ENCODE data around the gene LMAN2.

The LMAN2 gene, protein sequence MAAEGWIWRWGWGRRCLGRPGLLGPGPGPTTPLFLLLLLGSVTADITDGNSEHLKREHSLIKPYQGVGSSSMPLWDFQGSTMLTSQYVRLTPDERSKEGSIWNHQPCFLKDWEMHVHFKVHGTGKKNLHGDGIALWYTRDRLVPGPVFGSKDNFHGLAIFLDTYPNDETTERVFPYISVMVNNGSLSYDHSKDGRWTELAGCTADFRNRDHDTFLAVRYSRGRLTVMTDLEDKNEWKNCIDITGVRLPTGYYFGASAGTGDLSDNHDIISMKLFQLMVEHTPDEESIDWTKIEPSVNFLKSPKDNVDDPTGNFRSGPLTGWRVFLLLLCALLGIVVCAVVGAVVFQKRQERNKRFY

DNA sequence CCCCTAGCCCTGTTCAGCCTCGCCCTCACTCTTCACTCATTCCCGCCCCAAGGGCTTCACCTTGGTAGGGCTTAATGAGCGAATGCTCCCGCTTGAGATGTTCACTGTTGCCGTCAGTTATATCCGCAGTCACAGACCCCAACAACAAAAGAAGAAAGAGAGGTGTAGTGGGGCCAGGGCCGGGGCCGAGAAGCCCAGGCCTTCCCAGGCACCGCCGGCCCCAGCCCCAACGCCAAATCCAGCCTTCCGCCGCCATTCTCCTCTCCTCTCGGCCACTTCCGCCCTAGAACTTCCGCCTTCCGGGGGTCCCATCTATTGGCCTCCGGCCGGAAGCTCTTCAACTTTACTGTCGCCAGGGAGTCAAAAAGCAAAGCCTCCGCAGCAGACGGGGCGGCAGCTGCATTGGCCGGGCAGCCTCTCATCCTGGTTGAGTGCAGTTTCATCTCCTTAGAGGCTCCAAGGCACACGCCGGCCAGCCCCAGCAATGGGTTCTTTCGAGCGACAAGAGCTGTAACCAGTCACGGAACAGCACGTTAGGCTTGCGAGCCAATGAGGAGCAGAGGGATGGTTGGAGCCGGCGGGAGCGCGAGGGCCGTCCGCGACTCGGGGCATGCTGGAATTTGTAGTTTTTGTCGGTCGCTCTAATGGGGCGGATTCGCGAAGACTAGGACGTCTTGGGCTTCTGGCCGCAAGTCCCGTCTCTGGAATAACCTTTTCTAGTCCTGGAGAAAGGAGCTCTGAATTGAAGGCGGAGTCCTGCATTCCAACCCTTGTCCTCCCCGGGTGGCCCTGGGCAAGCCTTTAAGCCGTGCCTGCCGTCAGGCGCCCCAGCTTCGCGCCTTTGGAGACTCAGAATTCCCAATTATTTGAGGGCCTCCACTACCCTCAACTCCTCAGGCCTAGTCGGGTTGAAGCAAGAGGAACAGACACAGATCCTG, at the start of gene LMAN2:
Gene LMAN2 (minus strand): TSS at position 277 of the 938 bp plus-strand sequence. CDS start 21 bp downstream, at position 256.
- peak; percentile 97 for DNase-seq

GRCh38 chr5:177399997-177400868, 48.8 kb upstream of the LMAN2 start, which contains the start of gene PFN3:
Gene PFN3 (minus strand): TSS chr5:177400661. CDS start chr5:177400576, 85 bp downstream.
- DNase-seq, result no peak

- DNase-seq, result no peak
These were observed 46.5 kb upstream of the LMAN2 start for GRCh38 chr5:177397875-177398390.

- no peak for DNase-seq
These were observed 45.3 kb upstream of the LMAN2 start for GRCh38 chr5:177396807-177397206.

- no peak for DNase-seq
These were observed 44.6 kb upstream of the LMAN2 start for GRCh38 chr5:177396078-177396477.

DNA sequence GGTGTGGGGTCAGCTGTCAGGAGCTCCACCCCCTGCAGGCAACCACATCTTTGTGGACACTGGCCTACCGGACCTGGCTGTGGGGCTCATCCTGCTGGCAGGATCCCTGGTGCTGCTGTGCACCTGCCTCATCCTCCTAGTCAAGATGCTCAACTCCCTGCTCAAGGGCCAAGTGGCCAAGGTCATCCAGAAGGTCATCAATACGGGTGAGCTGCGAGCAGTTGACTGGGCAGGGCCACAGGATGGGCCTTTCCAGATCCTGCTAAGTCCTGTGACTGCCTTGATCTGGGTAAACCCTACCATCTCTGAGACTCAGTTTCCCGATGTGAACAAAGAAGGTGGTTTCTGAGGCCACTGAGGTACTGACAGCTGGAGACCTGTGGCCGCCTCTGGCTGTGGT, 42.5 kb upstream of the LMAN2 start:
- no peak for DNase-seq

- DNase-seq, result no peak
These were observed 41.8 kb upstream of the LMAN2 start for GRCh38 chr5:177393206-177393765.

DNA sequence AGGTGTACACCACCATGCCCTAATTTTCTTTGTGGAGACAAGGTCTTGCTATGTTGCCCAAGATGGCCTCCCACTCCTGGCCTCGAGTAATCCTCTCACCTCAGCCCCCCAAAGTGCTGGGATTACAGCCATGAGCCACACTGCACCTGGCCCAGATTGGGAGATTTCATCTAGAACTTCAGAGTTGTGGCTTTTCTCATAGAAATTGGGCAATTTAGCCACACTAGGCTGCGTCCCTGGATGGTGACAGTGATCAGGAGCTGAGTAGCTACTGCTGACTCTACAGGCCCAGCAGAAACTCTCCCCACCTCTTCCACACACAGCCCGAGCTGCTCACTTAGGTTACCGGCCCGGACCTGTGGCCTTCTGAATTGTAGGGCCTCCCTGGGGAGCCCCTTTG, 41.3 kb upstream of the LMAN2 start:
- DNase-seq, result no peak

- DNase-seq, result peak; percentile 82
These were observed 39.2 kb upstream of the LMAN2 start for GRCh38 chr5:177390363-177391300.

GRCh38 chr5:177389241-177390169, 38.0 kb upstream of the LMAN2 start:
- no peak for DNase-seq

DNA sequence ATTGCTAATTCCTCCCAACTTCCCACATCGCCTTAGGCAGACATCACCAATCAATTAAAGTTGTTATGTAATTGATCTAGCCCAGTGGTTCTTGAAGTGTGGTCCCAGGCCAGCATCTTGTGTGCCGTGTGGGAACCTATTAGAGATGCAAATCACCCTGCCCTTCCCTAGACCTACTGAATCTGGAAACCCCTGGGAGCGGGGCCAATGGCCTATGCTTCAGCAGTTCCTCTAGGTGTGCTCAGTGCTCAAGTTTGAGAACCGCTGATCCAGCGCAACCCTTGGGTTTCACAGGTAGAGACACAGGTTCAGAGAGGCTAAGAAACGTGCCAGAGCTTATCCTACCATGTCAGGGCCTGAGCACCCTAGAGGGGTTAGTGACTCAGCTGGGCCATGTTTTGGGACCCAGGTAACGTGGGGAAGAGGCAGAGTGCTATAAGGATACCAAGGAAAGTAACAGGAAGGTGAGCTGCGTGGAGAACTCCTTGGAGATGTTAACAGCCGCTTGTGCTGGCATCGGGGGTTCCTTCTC, 37.1 kb upstream of the LMAN2 start:
- DNase-seq, result no peak

DNA sequence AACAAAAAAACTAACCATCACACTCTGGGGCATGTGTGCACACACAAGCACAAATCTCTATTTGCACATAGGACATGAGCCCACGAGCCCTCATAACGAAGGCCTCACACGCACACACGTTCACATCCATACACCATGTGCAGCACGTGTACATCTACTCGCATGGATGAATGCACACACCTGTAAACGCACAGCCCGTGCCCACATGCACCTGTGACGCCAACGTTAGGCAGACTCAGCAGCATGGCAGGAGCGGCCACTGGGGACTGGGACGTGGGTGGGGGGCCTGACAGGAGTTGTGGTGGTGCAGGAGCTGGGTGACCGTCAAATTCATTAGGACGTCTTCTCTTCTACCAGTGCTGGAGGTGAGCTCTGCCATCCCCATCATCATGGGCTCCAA, 35.9 kb upstream of the LMAN2 start:
- DNase-seq, result no peak

DNA sequence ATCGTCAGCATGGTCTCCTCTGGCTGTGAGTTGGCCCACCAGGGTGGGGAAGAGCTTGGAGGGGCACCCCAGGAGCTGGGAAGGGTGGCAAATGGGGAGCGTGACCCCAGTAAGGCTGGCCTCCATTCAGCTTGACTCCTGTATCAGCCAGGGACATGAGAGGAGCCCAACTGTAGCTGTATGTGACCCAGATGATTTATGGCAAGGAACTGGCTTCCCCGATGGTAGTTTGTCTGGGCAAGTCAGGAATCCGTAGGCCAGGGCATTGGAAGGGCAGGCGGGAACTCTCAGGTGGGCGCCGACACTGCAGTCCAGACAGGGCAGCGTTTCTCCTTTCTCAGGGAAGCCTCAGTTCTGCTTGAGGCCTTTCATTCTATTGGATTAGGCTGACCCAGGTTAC, 35.1 kb upstream of the LMAN2 start:
- no peak for DNase-seq

DNA sequence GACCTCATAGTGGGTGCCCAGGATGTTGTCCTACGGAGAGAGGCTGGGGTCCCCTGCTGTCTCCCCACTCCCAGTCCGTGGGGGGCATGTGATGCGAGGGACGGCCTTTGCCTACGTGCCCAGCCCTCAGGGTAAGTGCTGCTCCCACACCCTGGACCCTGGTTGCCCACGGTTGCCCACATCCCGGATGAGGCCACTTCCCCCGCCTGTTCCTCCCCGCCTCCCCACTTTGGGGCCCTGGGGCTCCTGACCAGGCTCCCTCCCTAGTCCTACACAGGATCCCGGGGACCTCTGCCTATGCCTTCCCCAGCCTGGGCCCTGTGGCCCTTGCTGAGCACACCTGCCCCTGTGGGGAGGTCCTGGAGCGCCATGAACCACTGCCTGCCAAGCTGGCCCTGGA, 34.3 kb upstream of the LMAN2 start:
- DNase-seq, result no peak

DNA sequence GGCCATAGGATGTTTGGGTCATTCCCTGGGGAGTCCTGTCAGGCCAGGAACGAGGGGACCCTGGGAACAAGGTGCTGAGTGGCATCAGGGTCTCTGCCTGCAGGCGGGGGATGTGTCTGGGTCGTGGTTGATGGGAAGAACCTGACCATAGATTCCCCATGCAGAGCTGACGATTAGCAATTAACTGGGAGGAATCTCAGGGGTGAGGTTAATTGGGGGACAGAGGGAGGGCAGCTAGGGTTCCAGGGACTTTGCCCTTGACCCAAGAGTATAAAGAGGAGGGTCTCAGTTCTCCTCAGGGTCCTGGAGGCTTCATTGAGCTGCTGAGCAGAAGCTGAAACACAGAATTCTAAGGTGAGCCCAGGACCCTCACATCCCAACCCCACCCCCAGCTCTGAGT, 32.7 kb upstream of the LMAN2 start, which contains the start of gene SLC34A1:
Gene SLC34A1 (plus strand): TSS at position 301 of the 400 bp plus-strand sequence. CDS start 1,308 bp downstream, outside the sequence.
- no peak for DNase-seq

- no peak for DNase-seq
These were observed 31.7 kb upstream of the LMAN2 start for GRCh38 chr5:177383181-177383580.

GRCh38 chr5:177382423-177383029, 31.1 kb upstream of the LMAN2 start:
- peak; percentile 60 for DNase-seq

- DNase-seq, result no peak
These were observed 29.3 kb upstream of the LMAN2 start for GRCh38 chr5:177380805-177381126.

Measured in hematopoietic multipotent progenitor cell treated with erythropoietin and hydrocortisone succinate and interleukin-3 and kit ligand, for 8 days (in vitro differentiated cells).